ENCODE results near the gene NELL1.

The NELL1 gene

DNA sequence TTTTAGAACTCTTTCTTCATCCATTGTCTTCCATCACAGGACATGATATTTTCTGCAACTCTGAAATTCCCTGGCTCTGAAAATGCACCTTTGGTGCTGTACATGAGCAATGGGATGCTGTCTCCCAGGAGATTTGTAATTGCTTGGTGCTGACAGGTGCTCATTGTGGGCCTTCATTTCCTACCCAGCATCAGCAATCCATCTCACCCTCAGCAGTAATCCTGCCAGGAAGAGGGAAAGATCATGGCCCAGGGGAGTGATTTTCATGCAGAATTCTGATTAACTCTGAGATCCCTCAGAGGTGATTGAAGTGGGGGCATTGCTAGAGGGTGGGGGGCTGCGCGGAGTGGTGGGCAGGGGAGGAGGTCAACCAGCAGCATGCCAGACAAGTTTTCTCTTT, 651.7 kb downstream of the NELL1 start:
- H2BK120ac ChIP-seq (ENCODE audit: low read depth, low read length) = no peak overlapping the region
- H3K23ac ChIP-seq (ENCODE audit: low read length in 2 of 2) = no peak overlapping the region
- H3K4me1 ChIP-seq (ENCODE audit: control insufficient read depth, insufficient read depth, low read depth, low read length) = no peaks in the 10 kb centered on the region
- DNase-seq = no peak
- H3K9ac ChIP-seq (ENCODE audit: low read length) = no peak overlapping the region
- no peak overlapping the region for H2AFZ ChIP-seq (ENCODE audit: low read depth, low read length)
- no peak overlapping the region for H2BK15ac ChIP-seq (ENCODE audit: low read depth, poor library complexity, severe bottlenecking)
- H2BK12ac ChIP-seq (ENCODE audit: low read length in 2 of 2) = no peak overlapping the region
- no peak overlapping the region for H3K27ac ChIP-seq (ENCODE audit: low read length, poor library complexity, severe bottlenecking)
- no peaks in the 10 kb centered on the region for H3K36me3 ChIP-seq (ENCODE audit: control insufficient read depth in 1 of 2, insufficient read depth in 2 of 2, low read depth in 1 of 2, low read length in 2 of 2)
- no peaks in the 10 kb centered on the region for H3K27me3 ChIP-seq (ENCODE audit: control insufficient read depth in 1 of 2, insufficient read depth in 1 of 2, low read length in 2 of 2)
- no peak overlapping the region for H4K91ac ChIP-seq (ENCODE audit: low read length)
- no peak overlapping the region for H3K14ac ChIP-seq (ENCODE audit: low read length in 2 of 2)
- no peak overlapping the region for H2AK5ac ChIP-seq (ENCODE audit: low read length, severe bottlenecking)
- H3K4ac ChIP-seq (ENCODE audit: low read depth in 1 of 2, low read length in 2 of 2) = no peak overlapping the region
- H3K79me1 ChIP-seq (replicated peaks; ENCODE audit: low read length, poor library complexity, severe bottlenecking) = no peaks in the 10 kb centered on the region
- no peak overlapping the region for H4K8ac ChIP-seq (ENCODE audit: low read length)
- H3K18ac ChIP-seq (ENCODE audit: low read depth in 1 of 2, low read length in 2 of 2) = no peak overlapping the region
- H3K4me2 ChIP-seq (ENCODE audit: low read length, poor library complexity, severe bottlenecking) = no peak overlapping the region
- no peaks in the 10 kb centered on the region for H3K9me3 ChIP-seq (ENCODE audit: control insufficient read depth, low read length)
- H2BK5ac ChIP-seq (ENCODE audit: low read depth, low read length, poor library complexity, severe bottlenecking) = no peak overlapping the region
- H3K4me3 ChIP-seq (ENCODE audit: insufficient read depth in 1 of 2, low read depth in 1 of 2, low read length in 2 of 2) = no peak overlapping the region
- WGBS = no CpG with 5 or more reads among the region's 2 CpGs

- Histone ChIP-seq H3K27ac (ENCODE audit: low read length, poor library complexity, severe bottlenecking) (no peak overlapping the region), H3K14ac (ENCODE audit: low read length in 2 of 2) (no peak overlapping the region), H3K9me3 (ENCODE audit: control insufficient read depth, low read length) (no peaks in the 10 kb centered on the region), H3K4me1 (ENCODE audit: control insufficient read depth, insufficient read depth, low read depth, low read length) (no peaks in the 10 kb centered on the region), H3K79me1 (replicated peaks; ENCODE audit: low read length, poor library complexity, severe bottlenecking) (no peaks in the 10 kb centered on the region), H2BK5ac (ENCODE audit: low read depth, low read length, poor library complexity, severe bottlenecking) (no peak overlapping the region), H2BK15ac (ENCODE audit: low read depth, poor library complexity, severe bottlenecking) (no peak overlapping the region), H3K36me3 (ENCODE audit: control insufficient read depth in 1 of 2, insufficient read depth in 2 of 2, low read depth in 1 of 2, low read length in 2 of 2) (no peaks in the 10 kb centered on the region), H3K4me3 (ENCODE audit: insufficient read depth in 1 of 2, low read depth in 1 of 2, low read length in 2 of 2) (no peak overlapping the region), H2BK120ac (ENCODE audit: low read depth, low read length) (no peak overlapping the region), H2AK5ac (ENCODE audit: low read length, severe bottlenecking) (no peak overlapping the region), H3K18ac (ENCODE audit: low read depth in 1 of 2, low read length in 2 of 2) (no peak overlapping the region), H2AFZ (ENCODE audit: low read depth, low read length) (no peak overlapping the region), H4K8ac (ENCODE audit: low read length) (no peak overlapping the region), H3K4me2 (ENCODE audit: low read length, poor library complexity, severe bottlenecking) (no peak overlapping the region), H3K4ac (ENCODE audit: low read depth in 1 of 2, low read length in 2 of 2) (no peak overlapping the region), H2BK12ac (ENCODE audit: low read length in 2 of 2) (no peak overlapping the region), H3K9ac (ENCODE audit: low read length) (no peak overlapping the region), H3K23ac (ENCODE audit: low read length in 2 of 2) (no peak overlapping the region), H3K27me3 (ENCODE audit: control insufficient read depth in 1 of 2, insufficient read depth in 1 of 2, low read length in 2 of 2) (no peaks in the 10 kb centered on the region), H4K91ac (ENCODE audit: low read length) (no peak overlapping the region)
- WGBS = 60% methylated on average over 1 of the region's 1 CpG
- no peak for DNase-seq
These were observed 652.1 kb downstream of the NELL1 start for GRCh38 chr11:21321530-21321929.

- H2BK15ac ChIP-seq (ENCODE audit: low read depth, poor library complexity, severe bottlenecking) = no peak overlapping the region
- H2BK5ac ChIP-seq (ENCODE audit: low read depth, low read length, poor library complexity, severe bottlenecking) = no peak overlapping the region
- no peak overlapping the region for H4K91ac ChIP-seq (ENCODE audit: low read length)
- H3K14ac ChIP-seq (ENCODE audit: low read length in 2 of 2) = no peak overlapping the region
- H3K36me3 ChIP-seq (ENCODE audit: control insufficient read depth in 1 of 2, insufficient read depth in 2 of 2, low read depth in 1 of 2, low read length in 2 of 2) = no peaks in the 10 kb centered on the region
- no peak overlapping the region for H3K4me3 ChIP-seq (ENCODE audit: insufficient read depth in 1 of 2, low read depth in 1 of 2, low read length in 2 of 2)
- no peak for DNase-seq
- no peak overlapping the region for H3K23ac ChIP-seq (ENCODE audit: low read length in 2 of 2)
- H2BK120ac ChIP-seq (ENCODE audit: low read depth, low read length) = no peak overlapping the region
- H3K4me2 ChIP-seq (ENCODE audit: low read length, poor library complexity, severe bottlenecking) = no peak overlapping the region
- no peaks in the 10 kb centered on the region for H3K4me1 ChIP-seq (ENCODE audit: control insufficient read depth, insufficient read depth, low read depth, low read length)
- H2AFZ ChIP-seq (ENCODE audit: low read depth, low read length) = no peak overlapping the region
- no peak overlapping the region for H4K8ac ChIP-seq (ENCODE audit: low read length)
- no peak overlapping the region for H2BK12ac ChIP-seq (ENCODE audit: low read length in 2 of 2)
- no peak overlapping the region for H3K27ac ChIP-seq (ENCODE audit: low read length, poor library complexity, severe bottlenecking)
- H3K27me3 ChIP-seq (ENCODE audit: control insufficient read depth in 1 of 2, insufficient read depth in 1 of 2, low read length in 2 of 2) = no peaks in the 10 kb centered on the region
- no peak overlapping the region for H2AK5ac ChIP-seq (ENCODE audit: low read length, severe bottlenecking)
- no peak overlapping the region for H3K9ac ChIP-seq (ENCODE audit: low read length)
- no peaks in the 10 kb centered on the region for H3K9me3 ChIP-seq (ENCODE audit: control insufficient read depth, low read length)
- no peak overlapping the region for H3K18ac ChIP-seq (ENCODE audit: low read depth in 1 of 2, low read length in 2 of 2)
- no peaks in the 10 kb centered on the region for H3K79me1 ChIP-seq (replicated peaks; ENCODE audit: low read length, poor library complexity, severe bottlenecking)
- H3K4ac ChIP-seq (ENCODE audit: low read depth in 1 of 2, low read length in 2 of 2) = no peak overlapping the region
- WGBS = 83% methylated on average over 1 of the region's 2 CpGs
These were observed 654.2 kb downstream of the NELL1 start for GRCh38 chr11:21323617-21324016.

DNA sequence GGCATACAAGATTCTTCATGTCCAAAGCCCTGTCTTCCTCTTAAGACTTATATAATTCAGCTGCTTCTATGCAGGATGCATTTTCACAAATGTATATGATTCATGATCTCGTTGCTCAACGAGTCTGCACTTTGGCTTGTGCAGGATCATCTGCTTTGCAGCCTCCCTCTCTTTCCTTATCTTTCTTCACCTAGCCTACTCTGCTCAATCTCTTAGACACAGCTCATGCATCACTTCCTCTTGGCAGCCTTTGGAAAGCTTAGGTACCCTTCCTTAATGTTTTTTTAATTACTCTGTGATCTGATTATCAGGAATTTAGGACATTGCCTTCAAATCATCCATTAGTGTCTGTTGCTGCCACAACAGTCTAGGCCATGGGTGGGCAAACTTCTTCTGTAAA, 673.8 kb downstream of the NELL1 start:
- WGBS = 51% methylated on average over 2 of the region's 2 CpGs
- no peak overlapping the region for H3K9ac ChIP-seq (ENCODE audit: low read length)
- no peak overlapping the region for H2BK12ac ChIP-seq (ENCODE audit: low read length in 2 of 2)
- no peak overlapping the region for H2BK120ac ChIP-seq (ENCODE audit: low read depth, low read length)
- no peak overlapping the region for H2AFZ ChIP-seq (ENCODE audit: low read depth, low read length)
- no peak overlapping the region for H3K4ac ChIP-seq (ENCODE audit: low read depth in 1 of 2, low read length in 2 of 2)
- no peaks in the 10 kb centered on the region for H3K4me1 ChIP-seq (ENCODE audit: control insufficient read depth, insufficient read depth, low read depth, low read length)
- no peak overlapping the region for H2AK5ac ChIP-seq (ENCODE audit: low read length, severe bottlenecking)
- H3K18ac ChIP-seq (ENCODE audit: low read depth in 1 of 2, low read length in 2 of 2) = no peak overlapping the region
- no peak overlapping the region for H3K23ac ChIP-seq (ENCODE audit: low read length in 2 of 2)
- H3K4me3 ChIP-seq (ENCODE audit: insufficient read depth in 1 of 2, low read depth in 1 of 2, low read length in 2 of 2) = no peak overlapping the region
- H3K79me1 ChIP-seq (replicated peaks; ENCODE audit: low read length, poor library complexity, severe bottlenecking) = no peaks in the 10 kb centered on the region
- no peak overlapping the region for H2BK15ac ChIP-seq (ENCODE audit: low read depth, poor library complexity, severe bottlenecking)
- no peaks in the 10 kb centered on the region for H3K27me3 ChIP-seq (ENCODE audit: control insufficient read depth in 1 of 2, insufficient read depth in 1 of 2, low read length in 2 of 2)
- H4K8ac ChIP-seq (ENCODE audit: low read length) = no peak overlapping the region
- no peaks in the 10 kb centered on the region for H3K36me3 ChIP-seq (ENCODE audit: control insufficient read depth in 1 of 2, insufficient read depth in 2 of 2, low read depth in 1 of 2, low read length in 2 of 2)
- no peak for DNase-seq
- H3K14ac ChIP-seq (ENCODE audit: low read length in 2 of 2) = no peak overlapping the region
- no peak overlapping the region for H3K4me2 ChIP-seq (ENCODE audit: low read length, poor library complexity, severe bottlenecking)
- no peak overlapping the region for H2BK5ac ChIP-seq (ENCODE audit: low read depth, low read length, poor library complexity, severe bottlenecking)
- H4K91ac ChIP-seq (ENCODE audit: low read length) = no peak overlapping the region
- no peaks in the 10 kb centered on the region for H3K9me3 ChIP-seq (ENCODE audit: control insufficient read depth, low read length)
- no peak overlapping the region for H3K27ac ChIP-seq (ENCODE audit: low read length, poor library complexity, severe bottlenecking)

All from mesenchymal stem cell (in vitro differentiated cells and primary cell).